ENCODE measurements around the gene ARL15.

Gene ARL15

GRCh38 chr5:54030981-54031380, 279.4 kb downstream of the ARL15 start:
- no peak for DNase-seq (ENCODE audit: low read depth in 1 of 2, low spot score in 1 of 2)
- H3K27me3 ChIP-seq (ENCODE audit: insufficient read depth, poor library complexity, severe bottlenecking) = no peaks in the 10 kb centered on the region
- no peak for TF ChIP-seq GABPA (IDR thresholded peaks at IDR 0.05; ENCODE audit: low read depth)
- TF ChIP-seq CTCF (IDR thresholded peaks at IDR 0.05; ENCODE audit: insufficient read depth, low read length) = no peak
- no peak for TF ChIP-seq SPI1 (IDR thresholded peaks at IDR 0.05; ENCODE audit: borderline replicate concordance, low read depth)
- no peak for TF ChIP-seq POLR2AphosphoS5 (IDR thresholded peaks at IDR 0.05; ENCODE audit: low read depth)
- no peak for TF ChIP-seq REST (IDR thresholded peaks at IDR 0.05; ENCODE audit: insufficient replicate concordance, low read depth)
- no peak overlapping the region for H3K27ac ChIP-seq (replicated peaks)
- no peak overlapping the region for H3K4me3 ChIP-seq (replicated peaks; ENCODE audit: insufficient read depth, low read length)

- Histone ChIP-seq H3K4me3 (replicated peaks; ENCODE audit: insufficient read depth, low read length) (no peak overlapping the region), H3K27me3 (ENCODE audit: insufficient read depth, poor library complexity, severe bottlenecking) (no peaks in the 10 kb centered on the region), H3K27ac (replicated peaks) (no peak overlapping the region)
- TF ChIP-seq CTCF (IDR thresholded peaks at IDR 0.05; ENCODE audit: insufficient read depth, low read length) (no peak), SPI1 (IDR thresholded peaks at IDR 0.05; ENCODE audit: borderline replicate concordance, low read depth) (no peak), GABPA (IDR thresholded peaks at IDR 0.05; ENCODE audit: low read depth) (no peak), POLR2AphosphoS5 (IDR thresholded peaks at IDR 0.05; ENCODE audit: low read depth) (no peak), REST (IDR thresholded peaks at IDR 0.05; ENCODE audit: insufficient replicate concordance, low read depth) (no peak)
- no peak for DNase-seq (ENCODE audit: low read depth in 1 of 2, low spot score in 1 of 2)
Measured at GRCh38 chr5:54024466-54024865, 285.9 kb downstream of the ARL15 start.

- no peak for TF ChIP-seq POLR2AphosphoS5 (IDR thresholded peaks at IDR 0.05; ENCODE audit: low read depth)
- no peak for TF ChIP-seq CTCF (IDR thresholded peaks at IDR 0.05; ENCODE audit: insufficient read depth, low read length)
- no peak for TF ChIP-seq REST (IDR thresholded peaks at IDR 0.05; ENCODE audit: insufficient replicate concordance, low read depth)
- no peak for TF ChIP-seq SPI1 (IDR thresholded peaks at IDR 0.05; ENCODE audit: borderline replicate concordance, low read depth)
- no peak for TF ChIP-seq GABPA (IDR thresholded peaks at IDR 0.05; ENCODE audit: low read depth)
- Histone ChIP-seq H3K27me3 (ENCODE audit: insufficient read depth, poor library complexity, severe bottlenecking) (no peaks in the 10 kb centered on the region), H3K4me3 (replicated peaks; ENCODE audit: insufficient read depth, low read length) (no peak overlapping the region), H3K27ac (replicated peaks) (peak overlapping the region; percentile 33)
- DNase-seq (ENCODE audit: low read depth in 1 of 2, low spot score in 1 of 2) = peak in 1 of 2 experiments; percentile 1
Measured at GRCh38 chr5:54022223-54022622, 288.1 kb downstream of the ARL15 start.
